Loucy (cell line): ENCODE data around the gene PHF19.

ENCODE experiments used
- EZH2phosphoT487 ChIP-seq: fragments of 200-600 bp; IDR thresholded peaks from 2 replicates; pipeline ENCODE4 v1.6.1; 2018; ENCODE audit warnings: antibody characterized with exemption, mild to moderate bottlenecking, moderate library complexity, borderline replicate concordance
- TF ChIP-seq, protein P1 (sequence below): fragments of 200-600 bp; sonication (generic); conservative IDR thresholded peaks from 2 replicates; pipeline ENCODE4 v1.5.1; 2014; ENCODE audit warnings: mild to moderate bottlenecking, antibody characterized with exemption, low read length

- TF ChIP-seq, protein P1, sequence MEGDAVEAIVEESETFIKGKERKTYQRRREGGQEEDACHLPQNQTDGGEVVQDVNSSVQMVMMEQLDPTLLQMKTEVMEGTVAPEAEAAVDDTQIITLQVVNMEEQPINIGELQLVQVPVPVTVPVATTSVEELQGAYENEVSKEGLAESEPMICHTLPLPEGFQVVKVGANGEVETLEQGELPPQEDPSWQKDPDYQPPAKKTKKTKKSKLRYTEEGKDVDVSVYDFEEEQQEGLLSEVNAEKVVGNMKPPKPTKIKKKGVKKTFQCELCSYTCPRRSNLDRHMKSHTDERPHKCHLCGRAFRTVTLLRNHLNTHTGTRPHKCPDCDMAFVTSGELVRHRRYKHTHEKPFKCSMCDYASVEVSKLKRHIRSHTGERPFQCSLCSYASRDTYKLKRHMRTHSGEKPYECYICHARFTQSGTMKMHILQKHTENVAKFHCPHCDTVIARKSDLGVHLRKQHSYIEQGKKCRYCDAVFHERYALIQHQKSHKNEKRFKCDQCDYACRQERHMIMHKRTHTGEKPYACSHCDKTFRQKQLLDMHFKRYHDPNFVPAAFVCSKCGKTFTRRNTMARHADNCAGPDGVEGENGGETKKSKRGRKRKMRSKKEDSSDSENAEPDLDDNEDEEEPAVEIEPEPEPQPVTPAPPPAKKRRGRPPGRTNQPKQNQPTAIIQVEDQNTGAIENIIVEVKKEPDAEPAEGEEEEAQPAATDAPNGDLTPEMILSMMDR = no peak
- TF ChIP-seq EZH2phosphoT487 = no peak
Measured at GRCh38 chr9:120904978-120905301, 28.0 kb upstream of the PHF19 start.
